Stimulated activated CD4-positive, alpha-beta T cell treated with anti-CD3 and anti-CD28 coated beads, TNF-alpha, amount 100 ng/mL, for 4 hours (primary cell): ENCODE data around the gene CHD1.

Experiments
- DNase-seq, 3 experiments: peaks; one replicate each; pipeline ENCODE4 v3.0.0-alpha.2; 2020; ENCODE audit warnings: low read depth in 3 of 3

Gene CHD1

GRCh38 chr5:98936948-98937715 lies 8.3 kb upstream of the CHD1 start:
- no peak for DNase-seq

GRCh38 chr5:98935206-98935605 lies 6.4 kb upstream of the CHD1 start:
- DNase-seq: no peak

- no peak for DNase-seq
Observed at GRCh38 chr5:98934546-98934945, 5.7 kb upstream of the CHD1 start.

- peak in 1 of 3 experiments; percentile 10 for DNase-seq
Observed at GRCh38 chr5:98933445-98934072, 4.8 kb upstream of the CHD1 start.

- DNase-seq: no peak
Observed at GRCh38 chr5:98930972-98931762, 2.4 kb upstream of the CHD1 start.

- DNase-seq: peak in 1 of 3 experiments; percentile 89
Observed at GRCh38 chr5:98929710-98930298, 997 bp upstream of the CHD1 start.

GRCh38 chr5:98927989-98928872 lies 576 bp downstream of the CHD1 start:
- peak; percentile 9 to 28 (median 21) for DNase-seq

- peak; percentile 13 to 53 (median 40) for DNase-seq
Observed at GRCh38 chr5:98927242-98927988, 1.4 kb downstream of the CHD1 start.

GRCh38 chr5:98923966-98924365 lies 4.8 kb downstream of the CHD1 start:
- DNase-seq: no peak

DNA sequence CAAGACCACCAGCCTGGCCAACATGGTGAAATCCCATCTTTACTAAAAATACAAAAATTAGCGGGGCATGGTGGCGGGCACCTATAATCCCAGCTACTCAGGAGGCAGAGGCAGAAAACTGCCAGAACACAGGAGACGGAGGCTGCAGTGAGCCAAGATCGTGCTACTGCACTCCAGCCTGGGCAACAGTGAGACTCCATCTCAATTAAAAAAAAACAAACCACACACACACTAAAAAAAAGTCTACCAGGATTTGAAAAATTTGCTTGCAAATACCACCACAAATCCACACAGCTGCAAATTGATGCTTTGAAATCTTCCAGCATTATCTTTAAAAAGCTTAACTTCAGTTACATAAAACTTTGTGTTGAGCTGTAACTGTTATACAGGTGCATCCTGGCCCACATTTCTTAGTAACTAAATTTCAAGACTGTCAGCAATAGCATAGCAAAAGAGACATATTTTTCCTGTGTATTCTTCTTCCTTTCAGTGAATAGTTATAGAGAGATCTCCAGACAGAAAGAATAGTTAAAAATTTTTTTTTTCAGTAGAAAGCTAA lies 6.8 kb downstream of the CHD1 start:
- DNase-seq: no peak

DNA sequence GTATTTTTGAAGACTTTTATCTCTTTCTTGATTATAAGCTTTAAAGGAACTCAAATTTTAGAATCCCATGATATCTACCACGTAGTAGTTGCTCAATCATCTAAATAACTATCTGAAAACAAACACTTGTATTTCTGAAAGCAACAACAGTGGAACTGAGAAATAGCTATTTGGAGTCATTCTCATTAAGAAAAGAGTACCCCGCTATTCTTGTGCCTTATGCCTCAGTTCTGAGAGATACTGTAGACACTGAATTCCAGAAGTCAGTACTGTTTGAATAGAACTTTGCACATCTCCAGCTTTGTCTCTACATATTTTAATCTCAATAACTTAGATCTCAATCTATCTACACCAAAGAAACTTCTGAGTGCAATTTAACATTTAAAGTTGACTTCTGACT lies 11.4 kb downstream of the CHD1 start:
- DNase-seq: no peak

- DNase-seq: no peak
Observed at GRCh38 chr5:98916540-98916939, 12.3 kb downstream of the CHD1 start.

GRCh38 chr5:98913911-98914310 lies 14.9 kb downstream of the CHD1 start:
- DNase-seq: no peak

GRCh38 chr5:98911280-98912040 lies 17.3 kb downstream of the CHD1 start:
- DNase-seq: no peak

GRCh38 chr5:98909363-98909762 lies 19.4 kb downstream of the CHD1 start:
- no peak for DNase-seq

DNA sequence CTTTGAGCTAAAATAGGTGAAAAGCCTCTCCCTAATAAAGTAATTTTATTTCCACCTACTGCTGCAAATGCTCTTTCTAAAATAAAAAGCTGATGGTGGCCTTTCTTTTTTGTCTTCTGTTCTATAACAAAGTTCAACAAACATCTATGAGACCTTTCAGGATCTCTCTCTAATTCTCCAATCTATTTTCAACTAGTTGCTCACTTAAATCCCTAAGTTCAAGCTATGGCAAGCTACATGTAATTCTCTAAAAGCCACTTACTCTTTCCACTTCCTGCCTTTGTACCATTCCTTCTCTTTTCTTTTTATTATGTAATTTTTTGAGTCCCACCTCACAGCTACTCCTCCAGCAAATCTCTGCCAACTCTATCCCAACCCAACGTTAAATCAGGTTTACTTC lies 20.9 kb downstream of the CHD1 start:
- DNase-seq: no peak

DNA sequence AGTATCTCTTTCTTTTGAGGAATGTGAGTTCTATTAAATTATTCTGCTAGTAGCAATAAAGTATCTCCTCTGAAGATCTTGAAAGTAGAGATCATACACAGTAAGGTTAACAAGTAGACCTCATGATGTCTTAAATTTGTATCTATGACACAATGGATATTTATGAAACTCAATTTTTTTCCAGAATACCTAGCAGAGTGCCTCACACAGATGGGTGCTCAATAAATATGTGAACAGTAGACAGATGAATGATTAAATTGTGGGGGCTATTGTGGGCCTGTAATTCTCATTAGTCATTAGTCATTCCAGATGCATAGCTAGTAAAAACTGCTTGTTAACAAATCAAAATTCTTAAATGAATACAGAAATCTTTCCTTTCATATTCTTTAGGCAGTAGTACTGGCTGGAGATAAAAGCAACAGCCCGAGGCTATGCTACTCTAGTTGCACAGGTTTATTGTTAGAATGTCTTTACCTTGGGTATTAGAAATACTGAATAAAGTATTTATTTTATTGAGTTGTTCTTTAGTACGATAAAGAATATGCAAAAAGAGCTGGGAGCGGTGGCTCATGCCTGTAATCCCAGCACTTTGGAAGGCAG lies 22.0 kb downstream of the CHD1 start:
- DNase-seq: no peak

GRCh38 chr5:98905857-98906688 lies 22.7 kb downstream of the CHD1 start:
- no peak for DNase-seq
